ENCODE data around the gene RSRP1. TPM values are rescaled to one million over a fixed set of nuclear protein-coding genes. Genes with fewer than 3 reads are reported as not detected.
"Not testable (repeated sequence)": the region's sequence is repeated elsewhere in the genome, so short reads cannot be mapped to it uniquely, and the experiment has no call there.

The RSRP1 gene
- total RNA-seq, 2 donors from 2014 or later: 40.3 to 57.4 TPM

DNA sequence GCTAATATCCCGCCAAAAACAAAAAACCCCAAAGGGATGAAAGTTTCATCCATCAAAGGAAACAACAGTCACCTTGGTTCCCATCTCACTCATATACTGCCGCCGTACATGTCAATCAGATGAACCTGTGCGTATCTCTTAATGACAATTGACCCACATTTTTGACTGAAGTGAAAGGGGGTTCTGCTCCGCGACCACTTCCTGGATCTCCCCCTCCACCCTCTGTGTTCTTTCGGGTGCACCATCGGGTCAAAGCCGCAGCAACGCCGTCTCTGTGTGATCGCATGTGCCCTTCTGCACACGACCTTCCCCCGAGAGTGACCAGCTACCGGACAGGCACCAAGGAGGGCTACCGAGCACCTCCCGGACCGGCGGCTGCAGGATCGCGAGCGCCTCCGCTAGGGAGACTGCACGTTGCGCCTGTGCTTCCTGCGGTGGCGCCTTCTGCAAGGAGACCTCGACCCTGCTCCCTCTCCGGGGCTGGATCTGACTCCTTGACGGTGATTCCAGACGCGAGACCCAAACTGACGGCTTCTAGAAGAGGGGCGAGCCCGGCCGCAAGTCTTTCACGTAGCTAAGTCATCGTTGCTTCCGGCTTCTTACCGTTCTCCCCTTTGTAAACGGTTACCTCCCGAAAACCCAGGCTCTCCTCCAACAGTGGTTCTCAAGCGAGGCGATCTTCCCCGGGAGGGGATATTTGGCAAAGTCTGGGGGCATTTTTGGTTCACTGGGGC is 19.5 kb upstream of the RSRP1 start:
- peak; percentile 7 to 85 for ATAC-seq
- intact Hi-C loops (cut with DNase I); DNase-seq: not testable (repeated sequence)

DNA sequence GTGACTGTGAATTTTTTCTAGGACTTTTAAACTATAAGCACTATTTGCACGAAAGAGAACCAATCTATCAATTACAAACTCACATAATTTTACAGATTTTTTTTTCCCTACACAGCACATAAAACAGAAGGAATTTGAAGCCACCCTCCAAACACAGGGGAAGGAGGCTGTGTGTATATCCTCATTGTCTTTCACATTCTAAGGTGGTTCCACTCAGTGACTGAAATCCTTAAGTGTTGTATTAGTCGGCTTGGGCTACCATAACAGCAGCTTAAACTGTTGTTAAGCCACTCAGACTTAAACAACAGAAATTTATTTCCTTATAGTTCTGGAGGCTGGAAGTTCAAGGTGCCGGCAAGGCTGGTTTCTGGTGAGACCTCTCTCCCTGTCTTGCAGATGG is 13.1 kb upstream of the RSRP1 start:
- intact Hi-C loops (cut with DNase I); ATAC-seq: not testable (repeated sequence)

DNA sequence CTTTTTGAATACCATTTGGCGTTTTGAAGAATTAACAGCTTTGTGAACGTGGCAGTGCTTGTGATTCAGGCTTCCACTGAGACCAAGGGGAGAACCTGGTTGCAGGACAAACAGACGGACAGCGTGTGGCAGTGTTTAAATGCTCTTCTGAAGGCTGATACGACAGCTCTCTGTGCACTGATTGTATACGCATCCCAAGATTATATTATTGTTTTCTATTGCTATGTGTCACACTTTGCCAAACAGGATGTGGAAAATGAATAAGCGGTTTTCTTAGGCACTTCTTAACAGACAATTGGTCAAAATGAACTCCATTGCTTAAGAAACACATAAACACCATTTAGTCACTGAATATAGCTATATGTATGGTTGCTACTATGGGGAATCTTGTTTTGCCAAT is 12.6 kb upstream of the RSRP1 start:
- ATAC-seq; intact Hi-C loops (cut with DNase I); DNase-seq: not testable (repeated sequence)

More for the DNA sequence above, 13.1 kb upstream of the RSRP1 start:
- DNase-seq: not testable (repeated sequence)

DNA sequence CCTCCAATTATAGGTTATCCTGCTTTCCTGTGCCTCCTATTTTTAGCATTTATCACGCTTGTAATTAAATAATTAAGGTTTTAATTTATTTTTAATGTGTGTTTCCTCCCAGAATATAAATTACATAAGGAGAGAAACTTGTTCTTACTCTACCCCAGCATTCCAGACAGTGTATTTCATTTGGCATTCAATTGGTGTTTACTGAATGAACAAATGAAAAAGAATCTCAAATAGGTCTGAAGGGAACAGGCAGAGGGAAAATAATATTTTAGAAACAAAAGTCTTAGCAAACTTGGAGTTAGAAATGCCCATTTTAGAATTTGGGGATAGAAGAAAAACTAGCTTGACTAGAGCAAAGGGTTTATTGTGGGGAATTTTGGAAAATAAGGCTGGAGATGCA is 9.9 kb upstream of the RSRP1 start:
- intact Hi-C loops (cut with DNase I): no loop called here
- no peak for DNase-seq
- no peak for ATAC-seq

DNA sequence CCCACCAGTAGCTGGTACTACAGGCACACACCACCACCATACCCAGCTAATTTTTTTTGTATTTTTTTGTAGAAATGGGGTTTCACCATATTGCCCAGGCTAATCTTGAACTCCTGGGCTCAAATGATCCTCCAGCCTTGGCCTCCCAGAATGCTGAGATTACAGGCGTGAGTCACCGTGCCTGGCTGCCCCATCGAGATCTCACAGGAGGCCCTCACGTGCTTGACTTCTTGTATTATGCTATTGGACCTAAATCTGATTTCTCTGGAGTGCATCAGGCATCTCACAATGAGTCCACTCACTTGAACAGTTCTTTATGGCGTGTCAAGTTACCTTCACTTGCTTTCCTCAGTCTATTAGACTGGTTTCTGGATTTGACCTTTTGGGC is 9.3 kb upstream of the RSRP1 start:
- no peak for DNase-seq
- no peak for ATAC-seq
- intact Hi-C loops (cut with DNase I): no loop called here

DNA sequence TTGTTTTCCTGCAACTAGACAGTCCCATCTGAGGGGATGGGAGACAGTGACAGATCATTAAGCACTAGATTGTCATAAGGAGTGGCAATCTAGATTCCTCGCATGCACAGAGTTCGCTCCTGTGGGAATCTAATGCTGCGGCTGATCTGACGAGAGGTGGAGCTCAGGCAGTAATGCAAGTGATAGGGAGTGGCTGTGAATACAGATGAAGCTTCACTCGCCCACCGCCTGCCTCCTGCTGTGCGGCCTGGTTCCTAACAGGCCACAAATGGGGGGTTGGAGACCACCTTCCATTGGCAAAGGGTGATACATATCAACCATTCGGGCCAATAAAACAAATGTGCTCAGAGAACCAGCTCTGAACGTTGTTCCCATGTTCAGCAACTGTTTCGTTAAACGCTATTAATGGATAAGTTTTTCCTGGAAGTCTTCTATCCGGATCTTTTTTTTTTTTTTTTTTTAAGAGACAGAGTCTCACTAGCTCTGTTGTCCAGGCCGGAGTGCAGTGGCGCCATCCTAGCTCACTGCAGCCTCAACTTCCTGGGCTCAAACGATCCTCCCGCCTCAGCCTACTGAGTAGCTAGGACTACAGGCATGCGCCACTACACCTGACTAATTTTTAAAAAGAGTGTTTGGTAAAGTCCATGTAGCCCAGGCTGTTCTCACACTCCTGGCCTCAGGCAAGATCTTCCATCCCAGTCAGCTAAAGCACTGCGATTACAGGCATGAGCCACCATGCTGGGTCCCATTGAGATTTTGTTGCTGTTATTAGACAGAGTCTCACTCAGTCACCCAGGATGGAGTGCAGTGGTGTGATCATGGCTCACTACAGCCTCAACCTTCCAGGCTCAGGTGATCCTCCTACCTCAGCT is 8.7 kb upstream of the RSRP1 start:
- no peak for ATAC-seq
- intact Hi-C loops (cut with DNase I): no loop called here
- no peak for DNase-seq

DNA sequence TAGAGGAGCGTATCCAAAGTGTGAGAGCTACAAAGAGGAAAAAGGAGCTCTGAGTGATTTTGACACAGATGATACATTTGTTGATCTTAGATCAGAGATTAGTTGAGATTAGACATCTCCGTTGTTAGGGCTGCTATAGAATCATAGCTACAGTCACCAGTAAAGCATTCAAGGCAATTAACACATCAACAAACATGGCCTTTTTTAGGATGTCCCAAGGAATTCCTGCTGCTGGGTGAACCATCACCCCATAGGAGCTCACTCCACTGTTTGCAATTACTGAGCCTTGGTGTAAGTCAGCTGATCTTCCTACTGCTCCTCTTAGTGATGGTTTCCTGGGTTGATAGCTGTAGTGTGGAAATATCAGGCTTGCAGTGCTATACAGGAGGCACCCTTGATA is 6.7 kb upstream of the RSRP1 start:
- intact Hi-C loops (cut with DNase I): no loop called here
- DNase-seq: no peak
- no peak for ATAC-seq

DNA sequence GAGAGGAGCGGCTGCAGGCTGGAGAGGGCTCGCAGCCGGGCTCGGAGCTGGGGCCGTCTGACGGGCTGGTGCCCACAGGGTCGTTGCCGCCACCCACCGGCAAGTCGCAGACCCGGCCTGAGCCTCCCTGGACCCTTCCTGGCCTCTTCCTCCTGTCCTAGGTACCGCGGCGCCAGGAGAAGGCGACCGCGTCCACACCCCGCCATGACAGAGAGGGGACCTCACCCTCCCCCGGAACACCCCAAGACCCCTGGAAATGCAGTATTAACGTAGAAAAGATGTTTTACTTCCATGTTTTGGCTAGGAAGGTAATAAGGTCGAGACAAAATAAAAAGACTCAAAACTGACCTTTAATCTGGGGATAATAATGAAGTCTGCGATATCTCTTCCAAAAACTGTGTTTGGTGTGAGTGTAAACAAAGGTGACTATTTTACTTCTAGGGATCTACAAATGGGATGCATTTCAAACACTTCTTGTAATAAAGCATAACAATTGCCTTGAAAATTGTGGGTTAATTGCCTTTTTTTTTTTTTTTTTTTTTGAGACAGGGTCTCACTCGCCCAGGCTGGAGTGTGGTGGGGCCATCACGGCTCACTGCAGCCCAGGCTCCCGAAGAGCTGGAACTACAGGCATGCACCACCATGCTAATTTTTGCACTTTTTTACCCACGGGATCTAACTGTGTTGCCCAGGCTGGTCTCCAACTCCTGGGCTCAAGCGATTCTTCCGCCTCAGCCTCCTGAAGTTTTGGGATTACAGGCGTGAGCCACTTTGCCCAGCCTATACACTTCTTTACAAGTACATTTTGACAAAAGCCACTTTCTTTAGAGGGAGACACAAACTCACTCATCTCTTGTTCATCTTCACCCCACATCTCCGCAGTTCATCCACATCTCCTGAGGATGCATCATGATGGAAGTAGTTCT is 838 bp upstream of the RSRP1 start:
- intact Hi-C loops (cut with DNase I): no loop called here
- no peak for ATAC-seq

DNA sequence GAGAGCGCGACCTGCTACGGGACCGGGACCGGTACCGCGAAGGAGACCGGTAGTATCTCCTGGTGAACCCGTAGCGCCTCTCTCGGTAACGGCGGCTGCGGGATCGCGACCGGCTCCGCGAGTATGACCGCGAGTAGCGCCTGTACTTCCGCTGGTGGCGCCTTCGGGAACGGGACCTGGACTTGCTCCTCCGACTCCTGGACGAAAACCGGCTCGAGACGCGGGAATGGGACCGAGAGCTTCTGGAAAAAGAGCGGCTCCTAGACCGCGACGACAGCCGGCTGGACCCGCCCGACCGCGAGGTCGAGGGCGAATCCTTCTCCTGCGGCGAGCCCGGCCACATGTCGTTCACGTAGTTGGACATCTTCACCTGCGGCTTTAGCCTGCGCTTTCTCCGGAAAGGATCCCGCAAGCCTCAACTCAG is 642 bp downstream of the RSRP1 start:
- DNase-seq (no peak), ATAC-seq (peak; percentile 1 to 2)
- intact Hi-C loops (cut with DNase I): no loop called here

More for the DNA sequence above, 838 bp upstream of the RSRP1 start:
- DNase-seq: no peak

DNA sequence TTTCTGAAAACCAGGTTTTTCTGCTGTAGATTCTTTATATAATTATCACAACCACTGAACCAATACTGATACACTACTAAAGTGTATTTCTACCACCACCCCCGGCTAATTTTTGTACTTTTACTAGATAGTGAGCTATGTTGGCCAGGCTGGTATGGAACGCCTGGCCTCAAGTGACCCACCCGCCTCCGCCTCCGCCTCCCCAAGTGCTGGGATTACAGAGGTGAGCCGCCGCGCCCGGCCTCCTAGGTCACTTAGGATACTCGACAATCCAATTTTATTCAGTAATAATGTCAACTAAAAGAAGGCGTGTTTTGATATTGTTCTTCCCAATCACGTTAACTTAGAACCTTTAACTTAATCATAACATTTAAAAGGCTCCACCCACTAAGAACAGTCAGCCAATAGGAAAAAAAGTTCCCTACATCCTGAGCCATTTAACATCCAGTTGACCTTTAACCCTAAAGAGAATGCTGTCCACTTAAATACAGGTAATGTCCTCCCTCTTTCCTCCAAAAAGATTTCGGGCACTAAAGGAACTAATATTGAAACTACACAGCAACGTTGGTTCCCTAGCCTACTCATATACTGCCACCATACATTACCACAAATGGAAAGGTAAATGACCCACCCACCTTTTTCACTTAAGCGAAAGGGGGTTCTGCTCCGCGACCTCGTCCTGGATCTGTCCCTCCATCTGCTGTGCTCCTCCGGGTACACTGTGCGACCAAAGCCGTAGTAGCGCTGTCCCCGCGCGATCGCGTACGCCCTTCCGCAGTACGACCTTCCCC is 1.2 kb downstream of the RSRP1 start:
- intact Hi-C loops (cut with DNase I): no loop called here
- ATAC-seq (peak; percentile 1 to 2), DNase-seq (peak; percentile 35)

DNA sequence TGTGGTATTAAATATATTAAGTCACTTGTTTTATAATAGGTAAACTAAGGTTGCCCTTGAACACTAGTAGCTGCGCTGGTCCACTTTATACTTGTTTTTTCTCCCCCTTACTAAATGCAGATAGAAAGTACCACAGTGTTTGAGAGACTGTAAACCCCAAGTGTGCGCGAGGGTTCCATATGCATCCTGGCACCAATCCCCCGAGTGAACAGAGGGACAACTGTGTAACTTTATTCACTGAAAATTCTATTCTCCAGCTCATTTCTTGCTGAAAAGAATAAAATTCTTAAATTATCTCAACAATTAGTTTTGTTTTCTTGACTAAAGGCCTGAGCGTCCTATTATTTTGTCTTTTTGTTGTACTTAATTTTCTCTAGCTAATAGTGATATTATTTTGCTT is 1.9 kb downstream of the RSRP1 start:
- intact Hi-C loops (cut with DNase I): no loop called here
- DNase-seq: no peak
- ATAC-seq: no peak

DNA sequence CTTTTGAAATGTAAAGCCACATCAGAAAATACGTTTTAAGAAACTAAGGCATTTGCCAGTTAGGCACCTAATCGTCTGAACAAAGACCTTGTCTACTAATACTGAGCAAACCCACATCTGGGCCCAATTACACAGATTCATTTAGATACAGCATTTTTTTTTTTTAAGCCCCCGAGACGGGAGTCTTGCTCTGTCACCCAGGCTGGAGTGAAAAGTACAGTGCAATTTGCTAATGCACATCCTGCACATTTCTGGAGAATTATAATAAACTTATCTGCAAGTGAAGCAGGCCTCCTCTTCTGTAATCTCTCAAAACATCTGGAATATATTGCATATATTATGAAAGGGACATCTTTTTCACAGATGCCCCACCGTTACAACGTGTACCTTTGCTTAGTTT is 3.3 kb downstream of the RSRP1 start:
- ATAC-seq (no peak), DNase-seq (no peak)
- intact Hi-C loops (cut with DNase I): no loop called here

DNA sequence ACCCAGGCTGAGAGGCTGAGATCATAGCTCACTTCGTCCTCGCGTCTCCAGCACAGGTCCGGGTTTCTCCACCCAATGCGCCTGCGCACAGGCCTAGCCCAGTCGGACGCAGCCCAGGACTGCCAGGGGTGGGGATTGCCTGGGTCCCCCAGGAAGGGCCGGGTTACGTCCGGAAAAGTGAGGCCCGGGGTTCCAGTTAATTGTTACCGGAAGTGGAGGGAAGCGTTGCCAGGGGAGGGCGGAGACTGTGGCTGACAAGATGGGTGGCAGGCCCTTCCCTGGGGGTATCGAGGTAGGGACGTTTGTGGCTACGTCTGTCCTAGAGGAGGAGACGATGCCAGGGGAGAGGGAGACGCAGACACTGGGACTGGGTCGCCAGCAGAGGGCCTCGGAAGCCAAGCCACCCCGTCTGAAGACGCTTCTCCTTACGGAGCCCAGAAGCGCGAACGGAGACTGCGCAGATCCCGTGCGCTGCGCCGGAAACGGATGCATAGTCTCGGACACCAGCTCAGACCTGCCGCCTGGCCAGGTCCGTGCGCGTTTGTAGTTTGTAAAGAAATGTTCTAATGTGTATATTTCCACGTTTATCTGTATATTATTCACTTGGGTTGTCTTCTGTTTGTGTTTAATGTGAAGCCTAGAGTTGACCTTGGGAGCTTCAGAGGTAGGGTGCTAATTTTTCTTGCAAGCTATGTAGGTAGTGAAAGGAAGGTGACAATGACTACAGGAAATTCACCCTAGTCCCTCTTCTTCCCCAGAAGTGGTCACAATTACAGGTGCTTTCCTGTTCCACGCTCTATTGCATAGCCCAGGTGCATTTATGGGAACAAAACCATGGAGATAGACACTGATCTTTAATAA is 7.3 kb downstream of the RSRP1 start:
- intact Hi-C loops (cut with DNase I): loop anchor here in 1 of 2 donors (10.0 kb wide), 1 partner anchor 495 kb away; the partner anchor contains the start of gene CLIC4
- ATAC-seq: peak; percentile 93 to 94
- peak; percentile 93 for DNase-seq

DNA sequence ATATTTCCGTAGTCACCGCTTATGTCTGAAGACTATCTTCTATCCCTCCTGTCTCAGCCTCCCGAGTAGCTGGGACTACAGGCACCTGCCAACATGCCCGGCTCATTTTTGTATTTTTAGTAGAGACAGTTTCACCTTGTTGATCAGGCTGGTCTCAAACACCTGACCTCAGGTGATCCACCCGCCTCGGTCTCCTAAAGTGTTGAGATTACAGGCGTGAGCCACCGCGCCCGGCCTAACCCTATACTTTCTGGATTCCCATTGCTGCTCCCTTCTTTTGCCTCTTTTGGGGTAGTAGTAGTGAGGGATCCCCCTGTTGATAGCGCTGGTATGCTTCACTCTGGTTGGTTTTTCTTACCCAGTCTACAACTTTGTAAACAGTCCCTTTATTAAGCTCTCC is 9.2 kb downstream of the RSRP1 start:
- DNase-seq (no peak), ATAC-seq (no peak)
- intact Hi-C loops (cut with DNase I): loop anchor here in 1 of 2 donors (10.0 kb wide), 1 partner anchor 493 kb away; the partner anchor contains the start of gene CLIC4

DNA sequence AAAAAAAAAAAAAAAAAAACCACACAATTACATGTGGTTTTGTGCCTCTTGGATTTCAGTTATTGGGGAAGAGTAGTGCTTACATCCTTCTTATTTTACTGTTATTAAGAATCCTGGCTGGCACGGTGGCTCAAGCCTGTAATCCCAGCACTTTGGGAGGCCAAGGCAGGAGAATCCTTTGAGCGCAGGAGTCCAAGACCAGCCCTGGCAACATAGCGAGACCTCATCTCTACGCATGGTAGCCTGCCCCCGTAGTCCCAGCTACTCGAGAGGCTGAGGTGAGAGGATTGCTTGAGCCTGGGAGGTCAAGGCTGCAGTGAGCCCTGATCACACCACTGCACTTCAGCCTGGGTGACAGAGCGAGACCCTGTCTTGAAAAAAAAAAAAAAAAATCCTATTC is 11.0 kb downstream of the RSRP1 start:
- not testable (repeated sequence) for ATAC-seq, DNase-seq
- intact Hi-C loops (cut with DNase I): loop anchor here in 1 of 2 donors (10.0 kb wide), 1 partner anchor 491 kb away; the partner anchor contains the start of gene CLIC4

DNA sequence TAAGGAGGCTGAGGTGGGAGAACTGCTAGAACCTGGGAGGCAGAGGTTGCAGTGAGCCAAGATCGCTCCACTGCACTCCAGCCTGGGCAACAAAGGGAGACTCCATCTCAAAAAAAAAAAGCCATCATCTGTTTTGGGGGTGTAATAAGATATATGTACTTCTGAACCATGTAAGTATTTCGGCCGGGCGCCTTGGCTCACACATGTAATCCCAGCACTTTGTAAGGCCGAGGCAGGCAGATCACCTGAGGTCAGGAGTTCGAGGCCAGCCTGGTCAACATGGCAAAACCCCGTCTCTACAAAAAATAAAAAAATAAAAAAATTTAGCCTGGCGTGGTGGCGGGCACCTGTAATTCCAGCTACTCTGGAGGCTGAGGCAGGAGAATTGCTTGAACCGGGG is 11.8 kb downstream of the RSRP1 start:
- intact Hi-C loops (cut with DNase I): loop anchor here in 1 of 2 donors (10.0 kb wide), 1 partner anchor 491 kb away; the partner anchor contains the start of gene CLIC4
- not testable (repeated sequence) for ATAC-seq, DNase-seq

Measured in left cardiac atrium (tissue), 4 donors.